GM12875 (cell line): Measurements from ENCODE around the gene ARRB1.

ENCODE experiments used
- H3K4me3 ChIP-seq: one replicate; pipeline ENCODE4 v1.5.1; 2011; ENCODE audit warnings: low read depth, low read length, control low read depth
- CTCF ChIP-seq: IDR thresholded peaks from 2 replicates; pipeline ENCODE4 v1.5.1; 2011; ENCODE audit warnings: low read depth, mild to moderate bottlenecking, control low read depth, inconsistent platforms, low read length, moderate library complexity, borderline replicate concordance; ENCODE audit not compliant: insufficient read depth

ARRB1 gene

GRCh38 chr11:75345455-75346160 lies 5.9 kb downstream of the ARRB1 start:
- no peak for TF ChIP-seq CTCF
- no peak overlapping the region for H3K4me3 ChIP-seq

GRCh38 chr11:75344761-75345454 lies 6.6 kb downstream of the ARRB1 start:
- TF ChIP-seq CTCF = no peak

GRCh38 chr11:75344186-75344585 lies 7.3 kb downstream of the ARRB1 start:
- TF ChIP-seq CTCF = no peak
- H3K4me3 ChIP-seq = no peak overlapping the region

More at GRCh38 chr11:75344761-75345454, 6.6 kb downstream of the ARRB1 start:
- no peak overlapping the region for H3K4me3 ChIP-seq

- no peak overlapping the region for H3K4me3 ChIP-seq
- TF ChIP-seq CTCF = no peak
These were observed 8.2 kb downstream of the ARRB1 start for GRCh38 chr11:75342966-75343870.

- no peak for TF ChIP-seq CTCF
- H3K4me3 ChIP-seq = no peak overlapping the region
These were observed 9.1 kb downstream of the ARRB1 start for GRCh38 chr11:75342231-75342918.

GRCh38 chr11:75341612-75342011 lies 9.8 kb downstream of the ARRB1 start:
- H3K4me3 ChIP-seq = no peak overlapping the region
- TF ChIP-seq CTCF = no peak
